T-helper 2 cell treated with Interferon-gamma antibody and Interleukin-4, amounts not matched to agents 5 μg/mL and 100 μg/mL, for 36 hours (primary cell): ENCODE measurements around the gene SPATS2L.
A peak's percentile ranks its signal among the peaks of the same experiment; 100 is the strongest.

Experiments used
- DNase-seq: peaks from one replicate; pipeline ENCODE4 v3.0.0; 2021; ENCODE audit warnings: low spot score
- H3K27ac Mint-ChIP-seq: one replicate; pipeline ENCODE4 v1.8.0; 2021; ENCODE audit warnings: mild to moderate bottlenecking, mixed read lengths
- H3K27me3 Mint-ChIP-seq: one replicate; pipeline ENCODE4 v1.8.0; 2021; ENCODE audit warnings: low read depth, mixed read lengths
- H3K36me3 Mint-ChIP-seq: one replicate; pipeline ENCODE4 v1.8.0; 2021; ENCODE audit warnings: low read depth, mixed read lengths
- H3K4me1 Mint-ChIP-seq: one replicate; pipeline ENCODE4 v1.8.0; 2021; ENCODE audit warnings: low read depth, mixed read lengths
- H3K4me3 Mint-ChIP-seq: one replicate; pipeline ENCODE4 v1.8.0; 2022; ENCODE audit warnings: mild to moderate bottlenecking, moderate library complexity, mixed read lengths
- H3K9me3 Mint-ChIP-seq: one replicate; pipeline ENCODE4 v1.8.0; 2021; ENCODE audit warnings: mixed read lengths

The SPATS2L gene

DNA sequence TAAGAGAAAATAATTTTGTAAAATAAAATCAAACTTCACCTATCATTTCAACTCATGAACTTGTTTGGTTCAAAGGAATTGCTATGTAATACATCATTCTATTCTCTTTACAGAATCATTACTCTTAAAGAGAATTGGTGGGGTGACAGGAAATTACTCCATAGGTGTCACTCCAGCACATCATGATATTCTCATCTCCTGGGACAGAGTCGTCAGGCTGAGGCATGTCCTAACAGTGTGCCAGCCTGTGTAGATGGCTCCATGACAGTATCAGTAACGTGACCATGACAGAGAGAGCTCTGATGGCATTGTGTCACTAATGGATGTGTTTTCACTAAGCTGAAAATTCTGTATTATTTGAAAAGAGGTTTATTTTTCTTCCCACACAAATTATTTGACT is 13.9 kb downstream of the SPATS2L start:
- H3K4me3 Mint-ChIP-seq: no peak overlapping the region
- no peaks in the 10 kb centered on the region for H3K27me3 Mint-ChIP-seq
- H3K4me1 Mint-ChIP-seq: peaks cover 63% of the 10 kb centered on the region
- peaks cover 2% of the 10 kb centered on the region for H3K36me3 Mint-ChIP-seq
- DNase-seq: no peak
- no peaks in the 10 kb centered on the region for H3K9me3 Mint-ChIP-seq
- H3K27ac Mint-ChIP-seq: no peak overlapping the region

DNA sequence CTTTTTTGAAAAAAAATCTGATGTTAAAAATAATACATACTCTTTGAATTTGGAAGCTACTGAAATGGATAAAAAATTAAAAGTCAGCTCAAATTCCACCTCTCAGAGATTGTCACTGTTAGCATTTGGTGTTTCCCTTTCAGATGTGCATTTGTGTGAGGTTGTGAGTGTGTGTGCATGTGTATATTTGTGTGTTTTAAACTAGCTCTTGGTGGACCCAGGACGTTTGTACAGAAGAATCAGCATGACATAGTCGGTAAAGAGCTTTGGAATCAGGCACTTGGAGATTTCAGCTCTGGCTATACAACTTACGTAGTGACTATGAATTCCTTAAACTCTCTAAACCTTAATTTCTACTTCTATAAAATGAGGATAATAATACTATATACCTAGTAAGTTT is 14.5 kb downstream of the SPATS2L start:
- no peaks in the 10 kb centered on the region for H3K27me3 Mint-ChIP-seq
- DNase-seq: no peak

DNA sequence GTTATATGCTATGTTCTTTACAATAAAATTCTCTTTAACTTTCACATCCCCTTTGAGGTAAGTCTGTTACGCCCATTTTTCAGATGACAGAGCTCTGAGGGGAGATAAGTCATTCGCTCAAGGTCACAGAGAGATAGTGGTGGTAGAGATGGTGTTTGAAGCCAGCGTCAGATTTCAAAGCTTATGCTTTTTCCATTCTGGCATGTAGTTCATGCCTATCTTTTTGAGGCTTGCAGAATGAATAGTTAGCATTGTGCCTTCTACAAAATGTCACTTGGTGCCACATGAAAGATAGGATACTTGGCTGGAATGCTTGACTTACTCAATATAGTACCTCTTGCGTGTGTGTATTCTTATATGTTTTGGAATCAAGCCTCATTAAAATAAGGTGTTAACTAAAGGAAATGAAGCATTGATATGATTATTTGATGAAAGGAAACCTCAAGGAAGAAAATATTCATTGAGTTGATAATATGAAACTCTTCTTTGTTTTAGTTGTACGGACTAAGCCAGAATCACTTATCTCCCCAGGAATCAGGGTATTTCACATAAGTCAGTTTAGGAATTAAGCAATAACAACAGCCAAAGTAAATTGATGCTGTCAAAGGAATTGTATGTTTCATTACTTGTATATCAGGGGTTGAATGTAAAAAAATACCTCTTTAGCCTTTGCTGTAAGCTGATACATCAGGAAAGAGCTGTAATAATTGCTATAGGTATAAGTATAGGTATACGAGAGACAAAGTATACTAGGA is 15.5 kb downstream of the SPATS2L start:
- H3K36me3 Mint-ChIP-seq: peaks cover 3% of the 10 kb centered on the region
- H3K4me3 Mint-ChIP-seq: peak overlapping the region; percentile 22
- peaks cover 46% of the 10 kb centered on the region for H3K4me1 Mint-ChIP-seq
- no peaks in the 10 kb centered on the region for H3K9me3 Mint-ChIP-seq
- H3K27me3 Mint-ChIP-seq: no peaks in the 10 kb centered on the region
- no peak for DNase-seq
- H3K27ac Mint-ChIP-seq: peak overlapping the region; percentile 71

More for the DNA sequence above, 14.5 kb downstream of the SPATS2L start:
- Mint-ChIP-seq H3K36me3 (peaks cover 3% of the 10 kb centered on the region), H3K27ac (no peak overlapping the region), H3K9me3 (no peaks in the 10 kb centered on the region), H3K4me1 (peaks cover 56% of the 10 kb centered on the region), H3K4me3 (no peak overlapping the region)

DNA sequence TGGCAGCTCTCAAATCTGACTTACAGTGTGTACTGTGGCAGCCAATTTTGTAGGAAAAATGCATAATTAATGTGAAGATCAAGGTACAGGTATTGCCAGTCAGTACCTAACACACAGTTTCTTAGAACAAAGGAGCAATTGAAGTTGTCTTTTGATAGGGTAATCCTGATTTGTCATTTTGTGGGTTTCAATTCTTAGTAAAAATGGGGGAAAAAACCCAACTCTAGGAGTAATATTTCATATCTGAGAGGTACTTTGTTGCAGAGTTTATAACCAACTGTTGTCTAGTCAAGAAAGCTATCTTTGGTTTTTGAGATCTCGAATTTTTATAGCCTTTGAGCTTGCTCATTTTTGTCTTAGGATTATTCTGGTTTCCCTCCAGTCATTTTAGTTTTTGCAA is 16.1 kb downstream of the SPATS2L start:
- Mint-ChIP-seq H3K9me3 (no peaks in the 10 kb centered on the region), H3K27ac (peak overlapping the region; percentile 71), H3K36me3 (peaks cover 3% of the 10 kb centered on the region), H3K4me1 (peaks cover 40% of the 10 kb centered on the region), H3K4me3 (peak overlapping the region; percentile 22), H3K27me3 (no peaks in the 10 kb centered on the region)
- DNase-seq: no peak

DNA sequence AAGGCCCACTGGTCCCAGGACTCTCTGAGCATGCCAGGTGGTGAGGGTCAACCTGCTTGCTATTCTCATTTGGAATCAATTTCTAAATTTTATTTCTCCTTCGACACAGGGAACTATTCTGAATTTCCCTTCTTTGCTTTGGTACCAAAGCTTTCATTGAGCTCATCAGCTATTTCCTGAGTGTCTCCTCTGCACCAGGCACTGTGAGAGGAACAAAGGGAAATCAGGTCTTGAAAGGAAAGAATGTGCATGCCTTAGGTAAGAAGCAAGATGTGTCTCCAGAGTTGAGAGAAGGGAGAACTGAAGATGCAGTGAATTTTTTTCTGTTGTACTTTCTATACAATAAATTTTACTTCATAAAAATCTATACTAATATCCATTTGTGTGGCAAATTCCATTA is 17.9 kb downstream of the SPATS2L start:
- peaks cover 1% of the 10 kb centered on the region for H3K36me3 Mint-ChIP-seq
- H3K27me3 Mint-ChIP-seq: no peaks in the 10 kb centered on the region
- H3K4me3 Mint-ChIP-seq: no peak overlapping the region
- no peak for DNase-seq
- H3K27ac Mint-ChIP-seq: no peak overlapping the region
- no peaks in the 10 kb centered on the region for H3K9me3 Mint-ChIP-seq
- H3K4me1 Mint-ChIP-seq: peaks cover 31% of the 10 kb centered on the region

DNA sequence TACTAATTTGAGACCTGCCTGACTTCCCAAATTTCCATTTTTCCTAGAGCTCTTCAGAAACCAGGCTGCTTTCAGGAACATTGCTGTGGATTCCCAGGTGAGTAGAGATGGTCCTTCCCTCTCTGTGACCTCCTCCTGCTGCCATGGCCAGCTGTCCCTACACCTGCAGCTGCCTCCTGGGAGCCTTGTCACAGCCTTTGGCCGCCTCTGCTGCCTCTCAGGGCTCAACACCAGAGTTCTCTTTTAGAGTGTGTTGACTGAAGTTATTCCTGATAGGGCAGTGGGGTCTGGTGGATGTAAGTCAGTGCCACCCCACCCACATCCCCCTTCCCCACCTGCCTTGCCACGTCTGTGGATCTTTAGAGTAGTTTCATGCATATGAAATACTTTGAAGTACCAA is 22.9 kb downstream of the SPATS2L start:
- peaks cover 17% of the 10 kb centered on the region for H3K36me3 Mint-ChIP-seq
- no peak for DNase-seq
- H3K4me3 Mint-ChIP-seq: no peak overlapping the region
- no peaks in the 10 kb centered on the region for H3K9me3 Mint-ChIP-seq
- no peaks in the 10 kb centered on the region for H3K27me3 Mint-ChIP-seq
- no peak overlapping the region for H3K27ac Mint-ChIP-seq
- peaks cover under 1% of the 10 kb centered on the region for H3K4me1 Mint-ChIP-seq

DNA sequence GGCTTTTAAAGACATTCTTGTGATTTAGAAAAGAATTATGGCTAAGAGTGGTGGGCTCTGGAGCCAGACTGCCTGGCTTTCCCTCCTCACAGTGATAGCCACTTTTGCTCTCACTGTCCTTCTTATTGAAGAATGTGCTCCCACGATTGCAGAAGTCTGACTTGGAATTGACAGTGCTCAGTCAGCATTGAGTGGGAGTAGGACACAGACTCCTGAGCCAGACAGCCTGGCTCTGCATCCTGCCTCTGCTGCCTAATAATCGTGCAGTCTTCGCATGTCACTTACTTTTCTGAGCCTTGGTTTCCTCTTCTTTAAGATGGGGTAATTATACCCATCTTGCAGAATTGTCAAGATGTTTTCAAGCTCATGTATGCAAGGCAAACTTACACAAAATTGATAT is 23.3 kb downstream of the SPATS2L start:
- H3K27me3 Mint-ChIP-seq: no peaks in the 10 kb centered on the region
- no peak overlapping the region for H3K27ac Mint-ChIP-seq

DNA sequence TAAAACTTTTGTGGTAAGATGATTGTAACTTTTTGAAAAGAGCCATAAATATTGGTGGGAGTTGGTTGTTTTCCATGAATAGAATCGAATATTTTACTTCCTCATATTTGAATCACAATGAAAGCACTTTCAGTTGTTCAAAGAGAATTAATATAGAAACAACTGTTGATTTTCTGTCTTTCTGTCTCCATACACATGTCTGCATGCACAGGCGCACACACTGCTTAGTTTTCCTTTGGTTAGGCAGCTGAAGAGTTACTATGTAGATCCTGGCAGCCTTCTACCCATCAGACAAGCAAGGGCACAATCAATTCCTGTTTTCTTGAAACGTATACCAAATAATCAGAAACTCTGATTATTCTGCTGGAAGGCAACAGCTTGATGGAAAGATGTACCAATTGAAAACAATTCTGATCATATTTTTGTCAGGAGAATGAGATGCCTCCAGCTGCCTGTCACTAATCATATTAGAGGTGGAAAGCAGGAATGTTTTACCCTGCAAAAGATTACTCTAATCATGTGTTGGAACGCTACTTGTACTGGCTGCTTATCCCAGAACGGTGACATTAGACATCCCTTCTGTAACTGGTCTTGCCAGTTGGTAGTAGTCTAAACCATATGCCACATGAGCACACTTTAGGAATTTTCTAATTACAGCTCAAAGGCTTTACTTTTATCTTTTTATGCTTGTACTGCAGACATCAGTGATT is 24.0 kb downstream of the SPATS2L start:
- Mint-ChIP-seq H3K27me3 (no peaks in the 10 kb centered on the region), H3K36me3 (peaks cover 19% of the 10 kb centered on the region), H3K4me3 (no peak overlapping the region), H3K9me3 (no peaks in the 10 kb centered on the region), H3K4me1 (no peaks in the 10 kb centered on the region), H3K27ac (no peak overlapping the region)
- DNase-seq: no peak

More for the DNA sequence above, 23.3 kb downstream of the SPATS2L start:
- H3K36me3 Mint-ChIP-seq: peaks cover 19% of the 10 kb centered on the region
- H3K4me3 Mint-ChIP-seq: no peak overlapping the region
- H3K4me1 Mint-ChIP-seq: no peaks in the 10 kb centered on the region
- DNase-seq: no peak
- no peaks in the 10 kb centered on the region for H3K9me3 Mint-ChIP-seq

DNA sequence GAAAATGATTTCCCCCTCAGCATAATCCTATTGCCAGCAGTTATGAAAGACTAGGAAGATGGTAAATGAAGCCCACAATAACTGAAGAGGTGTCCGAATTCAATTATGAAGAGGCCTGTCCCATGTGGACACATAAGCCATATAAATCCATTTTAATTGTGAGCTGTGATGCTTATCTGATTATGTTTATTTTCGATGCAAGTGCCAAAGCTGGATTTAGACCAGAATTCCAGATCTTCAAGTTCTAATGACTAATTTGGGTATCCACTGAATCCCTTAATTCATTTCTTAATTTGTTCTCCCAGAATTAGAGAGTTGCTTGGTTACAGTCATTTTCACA is 24.5 kb downstream of the SPATS2L start:
- H3K27me3 Mint-ChIP-seq: no peaks in the 10 kb centered on the region

DNA sequence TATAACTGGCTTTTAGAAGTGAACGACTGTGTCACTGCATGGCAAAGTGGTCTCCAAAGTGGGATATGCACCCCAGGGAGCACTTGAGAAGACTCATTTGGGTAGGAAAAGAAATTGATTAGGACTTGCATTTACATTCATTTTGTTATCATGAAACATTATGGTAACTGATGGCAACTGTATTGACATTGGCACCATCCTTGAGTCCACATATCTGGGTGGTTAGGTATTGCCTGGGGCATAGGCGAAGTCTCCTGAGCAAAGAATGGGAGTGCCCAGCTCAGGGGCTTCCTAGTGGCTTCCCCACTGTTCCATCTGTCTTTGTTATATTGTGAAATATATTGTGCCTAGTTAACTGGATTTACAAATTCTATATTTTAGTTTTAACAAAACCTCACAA is 29.2 kb downstream of the SPATS2L start:
- Mint-ChIP-seq H3K27ac (no peak overlapping the region), H3K27me3 (no peaks in the 10 kb centered on the region), H3K4me3 (no peak overlapping the region), H3K4me1 (peaks cover 13% of the 10 kb centered on the region), H3K36me3 (peaks cover 14% of the 10 kb centered on the region), H3K9me3 (no peaks in the 10 kb centered on the region)
- DNase-seq: no peak

More for the DNA sequence above, 24.5 kb downstream of the SPATS2L start:
- H3K4me1 Mint-ChIP-seq: no peaks in the 10 kb centered on the region
- no peaks in the 10 kb centered on the region for H3K9me3 Mint-ChIP-seq
- no peak overlapping the region for H3K27ac Mint-ChIP-seq
- DNase-seq: no peak
- no peak overlapping the region for H3K4me3 Mint-ChIP-seq
- peaks cover 18% of the 10 kb centered on the region for H3K36me3 Mint-ChIP-seq

DNA sequence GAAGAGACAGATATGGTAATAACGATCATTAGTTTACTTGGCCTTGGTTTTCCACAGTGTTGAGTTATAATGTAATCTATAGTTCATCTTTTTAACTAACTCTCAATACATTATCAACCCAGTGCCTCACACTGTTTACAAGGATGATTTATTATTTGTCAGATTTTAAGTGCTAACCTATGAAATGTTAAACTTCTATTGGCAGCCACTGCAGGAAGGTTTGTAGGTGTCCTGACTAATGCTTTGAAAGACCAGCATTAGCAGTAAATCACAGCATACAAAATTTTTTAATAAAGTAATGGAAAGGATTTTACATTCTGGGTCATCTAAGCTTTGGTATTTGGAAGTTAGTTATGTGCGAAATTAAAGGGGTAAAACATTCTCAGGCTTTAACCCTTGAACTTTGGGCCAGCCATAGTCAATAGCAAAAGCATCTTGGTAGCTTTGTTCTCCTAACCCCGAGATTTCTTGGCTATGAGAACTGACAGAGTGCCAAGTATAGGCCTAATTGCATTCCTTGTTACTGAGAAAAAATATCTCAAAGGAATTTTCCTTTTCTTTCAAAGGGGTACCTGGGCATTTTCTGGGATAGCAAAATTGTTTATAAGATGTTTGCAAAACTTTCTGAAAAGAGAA is 30.6 kb downstream of the SPATS2L start:
- Mint-ChIP-seq H3K27me3 (no peaks in the 10 kb centered on the region), H3K9me3 (no peaks in the 10 kb centered on the region), H3K4me1 (peaks cover 23% of the 10 kb centered on the region), H3K4me3 (no peak overlapping the region), H3K27ac (no peak overlapping the region), H3K36me3 (peaks cover 10% of the 10 kb centered on the region)
- no peak for DNase-seq

DNA sequence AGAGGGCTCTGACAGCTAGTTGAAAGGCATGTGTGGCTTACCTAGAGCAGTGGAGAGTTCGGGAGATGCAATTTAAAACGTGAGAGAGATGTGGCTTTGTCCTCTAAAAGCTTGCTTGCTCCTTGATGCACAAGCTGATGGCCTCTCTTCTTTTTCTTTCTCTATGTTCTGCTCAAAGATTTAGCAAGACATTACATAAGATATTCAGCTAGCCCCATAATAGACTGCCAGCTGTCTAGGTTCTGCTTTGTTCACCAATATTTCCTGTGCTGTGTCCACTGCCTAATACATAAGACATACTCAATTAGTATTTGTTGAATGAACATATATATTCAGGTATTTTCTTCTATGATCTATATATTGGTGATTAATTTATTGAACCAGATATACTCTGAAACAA is 31.1 kb downstream of the SPATS2L start:
- Mint-ChIP-seq H3K27me3 (no peaks in the 10 kb centered on the region), H3K4me3 (no peak overlapping the region), H3K36me3 (peaks cover 10% of the 10 kb centered on the region), H3K4me1 (peaks cover 23% of the 10 kb centered on the region), H3K9me3 (no peaks in the 10 kb centered on the region), H3K27ac (no peak overlapping the region)
- DNase-seq: no peak

DNA sequence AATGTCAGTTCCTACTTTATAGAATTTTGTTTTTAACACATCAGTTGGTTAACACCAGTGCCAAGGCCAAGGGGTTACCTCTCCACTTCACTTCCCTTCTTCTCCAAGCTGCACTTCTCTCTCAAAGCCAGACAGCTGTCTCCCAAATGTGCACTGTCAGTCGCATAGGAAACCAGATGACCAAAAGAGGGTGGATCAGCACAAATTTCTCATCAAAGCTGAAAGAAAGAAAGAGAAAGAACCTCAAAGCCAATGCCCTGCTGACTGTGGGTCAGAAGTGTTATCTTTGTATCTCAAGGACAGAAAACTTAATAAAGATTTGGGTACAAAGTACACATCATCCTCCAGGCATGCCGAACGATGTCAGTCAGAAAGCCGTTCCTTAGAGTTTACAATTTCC is 32.2 kb downstream of the SPATS2L start:
- Mint-ChIP-seq H3K4me3 (no peak overlapping the region), H3K27me3 (no peaks in the 10 kb centered on the region), H3K9me3 (no peaks in the 10 kb centered on the region), H3K27ac (no peak overlapping the region), H3K4me1 (peaks cover 26% of the 10 kb centered on the region), H3K36me3 (peaks cover 13% of the 10 kb centered on the region)
- DNase-seq: no peak

DNA sequence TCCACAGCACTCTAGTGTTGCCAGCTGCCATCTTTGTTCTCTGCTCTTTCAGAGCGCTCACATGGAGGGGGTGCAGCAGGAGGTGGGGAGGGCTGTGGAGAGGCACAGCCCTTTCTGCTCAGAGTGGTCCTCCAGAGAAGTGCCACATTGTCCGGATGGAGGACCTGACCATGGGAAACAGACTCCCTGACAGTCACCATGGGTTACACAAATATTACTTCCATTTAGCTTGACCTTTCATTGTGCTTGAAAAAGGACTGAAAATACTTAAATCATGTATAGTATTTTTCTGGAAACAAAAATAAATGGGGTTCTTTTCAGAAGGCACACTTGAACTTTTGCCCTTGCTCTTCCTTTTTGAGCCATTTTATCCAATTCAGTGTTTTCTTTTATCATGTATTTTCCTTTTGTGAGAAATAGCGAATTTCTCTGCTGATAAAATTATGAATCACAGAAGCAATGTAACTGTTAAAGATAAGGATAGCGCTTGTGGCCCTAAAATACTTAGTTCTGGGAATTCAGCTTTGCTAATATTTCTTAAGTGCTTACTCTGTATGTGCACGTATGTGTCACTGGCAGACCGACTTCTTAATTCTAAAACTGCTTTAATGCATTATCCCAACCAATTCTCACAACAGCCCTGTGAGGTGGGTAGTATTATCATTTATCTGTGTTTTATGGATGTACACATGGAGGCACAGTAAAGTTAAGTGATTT is 34.2 kb downstream of the SPATS2L start:
- Mint-ChIP-seq H3K36me3 (peaks cover 19% of the 10 kb centered on the region), H3K4me3 (no peak overlapping the region), H3K4me1 (peaks cover 28% of the 10 kb centered on the region), H3K27me3 (no peaks in the 10 kb centered on the region), H3K9me3 (peaks cover 14% of the 10 kb centered on the region), H3K27ac (no peak overlapping the region)
- no peak for DNase-seq
